ENCODE data around the gene UCK2. TPM values are rescaled to one million over a fixed set of nuclear protein-coding genes. Genes with fewer than 3 reads are reported as not detected.

The UCK2 gene
- total RNA-seq, 4 donors from 2014 or later: 37.6 to 63.1 (median 50.8) TPM

DNA sequence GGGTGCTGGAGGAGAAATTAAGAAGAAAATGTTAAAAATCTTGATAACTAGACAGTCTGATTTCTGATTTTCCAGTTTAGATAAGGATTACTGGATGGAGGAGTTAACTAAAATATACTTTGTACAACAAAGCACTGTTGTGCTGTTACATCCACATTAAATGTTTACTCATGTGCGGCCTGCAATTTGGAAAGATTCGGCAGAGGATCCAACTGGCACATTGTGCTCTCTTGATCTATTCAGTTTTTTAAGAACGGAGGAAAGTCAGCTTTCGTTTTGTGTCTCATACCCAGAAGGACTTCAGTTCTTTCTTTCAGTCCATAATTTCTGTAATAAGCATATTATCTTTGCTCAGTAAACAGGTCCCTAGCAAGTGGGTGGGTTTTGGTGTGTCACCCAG, 52.5 kb downstream of the UCK2 start:
- Histone ChIP-seq H3K4me3 (no peak overlapping the region), H3K27ac (peak overlapping the region in 3 of 4 donors; percentile 2 to 51 (median 15)), H3K36me3 (no peaks in the 10 kb centered on the region), H3K27me3 (no peaks in the 10 kb centered on the region), H3K9me3 (no peaks in the 10 kb centered on the region), H3K4me1 (peaks cover 11 to 40% (median 12%) of the 10 kb centered on the region in 3 donors)
- intact Hi-C loops (cut with DNase I): no loop called here
- 54 to 81% methylated on average over 4 of the region's 4 CpGs for WGBS, 2 donors
- no peak for DNase-seq
- TF ChIP-seq, protein P1, sequence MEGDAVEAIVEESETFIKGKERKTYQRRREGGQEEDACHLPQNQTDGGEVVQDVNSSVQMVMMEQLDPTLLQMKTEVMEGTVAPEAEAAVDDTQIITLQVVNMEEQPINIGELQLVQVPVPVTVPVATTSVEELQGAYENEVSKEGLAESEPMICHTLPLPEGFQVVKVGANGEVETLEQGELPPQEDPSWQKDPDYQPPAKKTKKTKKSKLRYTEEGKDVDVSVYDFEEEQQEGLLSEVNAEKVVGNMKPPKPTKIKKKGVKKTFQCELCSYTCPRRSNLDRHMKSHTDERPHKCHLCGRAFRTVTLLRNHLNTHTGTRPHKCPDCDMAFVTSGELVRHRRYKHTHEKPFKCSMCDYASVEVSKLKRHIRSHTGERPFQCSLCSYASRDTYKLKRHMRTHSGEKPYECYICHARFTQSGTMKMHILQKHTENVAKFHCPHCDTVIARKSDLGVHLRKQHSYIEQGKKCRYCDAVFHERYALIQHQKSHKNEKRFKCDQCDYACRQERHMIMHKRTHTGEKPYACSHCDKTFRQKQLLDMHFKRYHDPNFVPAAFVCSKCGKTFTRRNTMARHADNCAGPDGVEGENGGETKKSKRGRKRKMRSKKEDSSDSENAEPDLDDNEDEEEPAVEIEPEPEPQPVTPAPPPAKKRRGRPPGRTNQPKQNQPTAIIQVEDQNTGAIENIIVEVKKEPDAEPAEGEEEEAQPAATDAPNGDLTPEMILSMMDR (IDR thresholded peaks at IDR 0.05): no peak
- TF ChIP-seq POLR2A (IDR thresholded peaks at IDR 0.05): no peak

DNA sequence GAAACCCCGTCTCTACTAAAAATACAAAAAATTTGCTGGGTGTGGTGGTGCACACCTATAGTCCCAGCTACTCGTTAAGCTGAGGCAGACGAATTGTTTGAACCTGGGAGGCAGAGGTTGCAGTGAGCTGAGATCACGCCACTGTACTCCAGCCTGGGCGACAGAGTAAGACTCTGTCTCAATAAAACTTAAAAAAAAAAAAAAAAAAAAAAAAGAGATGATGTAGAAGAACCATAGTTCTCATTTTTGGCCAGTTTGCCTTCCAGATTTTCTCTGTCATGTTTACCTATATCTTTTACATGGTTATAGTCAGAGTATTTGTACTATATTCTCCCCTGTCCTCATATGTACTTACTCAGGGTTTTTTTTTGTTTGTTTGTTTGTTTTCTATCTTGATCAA, 53.6 kb downstream of the UCK2 start:
- DNase-seq: no peak
- WGBS, 2 donors: 80 to 91% methylated on average over 5 of the region's 5 CpGs
- intact Hi-C loops (cut with DNase I): no loop called here
- Histone ChIP-seq H3K27ac (no peak overlapping the region), H3K9me3 (no peaks in the 10 kb centered on the region), H3K27me3 (no peaks in the 10 kb centered on the region), H3K4me3 (no peak overlapping the region), H3K4me1 (peaks cover 7 to 40% (median 15%) of the 10 kb centered on the region in 3 donors), H3K36me3 (no peaks in the 10 kb centered on the region)
- TF ChIP-seq, protein P1 (IDR thresholded peaks at IDR 0.05): no peak
- no peak for TF ChIP-seq POLR2A (IDR thresholded peaks at IDR 0.05)

DNA sequence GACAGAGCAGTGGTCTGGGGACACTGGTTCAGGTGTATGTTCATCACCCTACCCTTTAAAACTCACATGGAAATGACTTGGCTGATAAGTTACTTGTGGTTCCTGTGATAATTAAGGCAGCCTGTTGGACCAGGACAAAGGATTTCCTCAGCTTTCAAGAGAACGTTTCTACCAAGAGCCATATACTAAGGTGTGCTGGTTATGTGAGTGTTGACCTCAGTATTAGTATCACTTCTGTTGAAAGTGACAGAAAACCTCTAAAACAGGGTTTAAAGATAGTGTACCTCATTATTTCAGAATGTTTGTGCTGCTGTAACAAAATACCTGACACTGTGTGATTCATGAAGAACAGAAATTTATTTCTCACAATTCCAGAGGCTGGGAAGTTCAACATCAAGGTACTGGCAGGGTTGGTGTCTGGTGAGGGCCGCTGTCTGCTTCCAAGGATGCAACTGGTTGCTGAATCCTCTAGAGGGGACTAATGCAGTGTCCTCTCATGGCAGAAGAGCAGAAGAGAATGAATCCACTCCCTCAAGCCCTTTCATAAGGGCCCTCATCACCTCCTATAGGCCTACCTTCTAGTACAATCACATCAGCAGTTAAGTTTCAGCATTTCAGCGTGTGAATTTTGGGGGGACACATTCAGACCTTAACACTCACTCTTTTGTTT, 54.9 kb downstream of the UCK2 start:
- no peaks in the 10 kb centered on the region for H3K36me3 ChIP-seq
- no peak for DNase-seq
- peaks cover 13 to 53% (median 20%) of the 10 kb centered on the region in 3 donors for H3K4me1 ChIP-seq
- intact Hi-C loops (cut with DNase I): no loop called here
- WGBS, 2 donors: 73 to 76% methylated on average over 3 of the region's 3 CpGs
- H3K27me3 ChIP-seq: no peaks in the 10 kb centered on the region
- no peak for TF ChIP-seq POLR2A (IDR thresholded peaks at IDR 0.05)
- TF ChIP-seq, protein P1 (IDR thresholded peaks at IDR 0.05): no peak
- no peak overlapping the region for H3K27ac ChIP-seq
- H3K4me3 ChIP-seq: no peak overlapping the region
- no peaks in the 10 kb centered on the region for H3K9me3 ChIP-seq

DNA sequence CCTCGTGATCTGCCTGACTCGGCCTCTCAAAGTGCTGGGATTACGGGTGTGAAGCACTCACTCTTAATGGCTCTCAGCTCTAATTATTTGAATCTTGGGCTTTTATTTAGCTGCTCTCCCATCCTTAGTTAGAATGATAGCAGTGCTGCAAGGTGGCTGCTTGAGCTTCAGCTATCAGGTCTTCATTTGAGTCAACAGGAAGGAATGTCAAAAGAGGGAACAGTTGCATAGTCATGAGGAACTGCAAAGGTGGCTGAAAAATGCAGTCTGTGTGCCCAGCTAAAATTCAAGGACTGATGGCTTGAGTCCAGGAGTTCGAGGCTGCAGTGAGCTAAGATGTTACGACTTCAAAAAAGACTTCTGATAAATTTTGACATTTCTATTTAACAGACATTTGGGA, 55.6 kb downstream of the UCK2 start:
- no peak for DNase-seq
- H3K27me3 ChIP-seq: no peaks in the 10 kb centered on the region
- H3K9me3 ChIP-seq: no peaks in the 10 kb centered on the region
- no peaks in the 10 kb centered on the region for H3K36me3 ChIP-seq
- H3K27ac ChIP-seq: no peak overlapping the region
- intact Hi-C loops (cut with DNase I): no loop called here
- H3K4me3 ChIP-seq: no peak overlapping the region
- no peak for TF ChIP-seq POLR2A (IDR thresholded peaks at IDR 0.05)
- TF ChIP-seq, protein P1 (IDR thresholded peaks at IDR 0.05): no peak
- H3K4me1 ChIP-seq: peaks cover 13 to 58% (median 20%) of the 10 kb centered on the region in 3 donors
- 81 to 84% methylated on average over 5 of the region's 5 CpGs for WGBS, 2 donors

DNA sequence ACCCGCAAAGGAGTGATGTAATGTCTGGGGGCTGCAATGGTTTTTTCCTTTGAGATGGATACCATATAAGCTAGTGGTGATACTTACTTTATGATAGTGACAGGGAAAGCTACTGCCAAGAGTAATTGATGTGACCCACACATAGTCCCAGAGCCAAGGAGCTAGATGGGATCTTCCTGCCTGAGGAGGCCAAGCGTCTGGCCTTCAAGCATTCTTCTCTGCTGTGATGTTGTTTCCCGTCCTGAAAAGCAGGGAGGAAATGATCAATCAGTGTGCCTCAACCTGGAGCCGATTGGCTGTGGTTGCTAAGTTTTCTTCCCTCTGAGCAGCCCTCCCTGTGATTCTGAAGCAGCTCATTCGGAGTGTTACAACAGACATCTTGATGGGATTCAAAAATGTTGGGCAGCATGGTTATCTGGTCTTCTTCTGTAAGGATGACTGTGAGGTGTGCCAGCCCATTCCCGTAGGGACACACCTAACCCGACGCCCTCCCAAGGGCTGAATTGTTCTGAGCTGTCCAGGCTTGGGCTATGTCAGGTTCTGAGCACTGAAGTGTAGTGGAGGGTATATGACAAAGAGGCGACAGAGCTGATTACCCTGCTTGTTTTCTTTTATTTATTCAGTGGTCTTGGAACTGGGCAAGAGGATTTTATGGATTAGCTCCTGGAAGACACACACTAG, 56.7 kb downstream of the UCK2 start:
- Histone ChIP-seq H3K9me3 (no peaks in the 10 kb centered on the region), H3K4me3 (no peak overlapping the region), H3K36me3 (no peaks in the 10 kb centered on the region), H3K4me1 (peaks cover 13 to 69% (median 20%) of the 10 kb centered on the region in 3 donors), H3K27me3 (no peaks in the 10 kb centered on the region), H3K27ac (peak overlapping the region in 3 of 4 donors; percentile 27 to 50 (median 49))
- WGBS, 2 donors: 57 to 58% methylated on average over 5 to 8 of the region's 9 CpGs
- TF ChIP-seq, protein P1 (IDR thresholded peaks at IDR 0.05): no peak
- TF ChIP-seq POLR2A (IDR thresholded peaks at IDR 0.05): no peak
- intact Hi-C loops (cut with DNase I): no loop called here
- no peak for DNase-seq
